Calu3 (cell line): ENCODE results near the gene FOXO3. TPM values are rescaled to one million over a fixed set of nuclear protein-coding genes. Genes with fewer than 3 reads are reported as not detected.

Experiments used
- BruUV-seq: library from RNA; stranded (reverse); fragments of 400-500 nt; replicated peaks from 2 replicates; lab custom pipeline; 2021; lab: Mats Ljungman, UMichigan
- CTCF ChIA-PET: fragments of 300-600 bp; sonication (Branson Sonifier 250); formaldehyde crosslinking; loops from one replicate; lab custom pipeline; 2022; ENCODE audit warnings: antibody characterized with exemption; lab: Charles Lee
- DNase-seq: peaks from one replicate; pipeline ENCODE4 v3.0.0; 2022
- H3K27ac Mint-ChIP-seq: one replicate; pipeline ENCODE4 v1.8.0; 2022; ENCODE audit warnings: mixed read lengths; ENCODE audit not compliant: unreplicated experiment
- H3K27me3 Mint-ChIP-seq: one replicate; pipeline ENCODE4 v1.8.0; 2022; ENCODE audit warnings: mixed read lengths; ENCODE audit not compliant: unreplicated experiment
- H3K36me3 Mint-ChIP-seq: one replicate; pipeline ENCODE4 v1.8.0; 2022; ENCODE audit warnings: mild to moderate bottlenecking, moderate library complexity, mixed read lengths; ENCODE audit not compliant: insufficient read depth, unreplicated experiment
- H3K4me1 Mint-ChIP-seq: one replicate; pipeline ENCODE4 v1.8.0; 2022; ENCODE audit warnings: mild to moderate bottlenecking, low read depth, mixed read lengths; ENCODE audit not compliant: unreplicated experiment
- H3K4me3 Mint-ChIP-seq: one replicate; pipeline ENCODE4 v1.8.0; 2022; ENCODE audit warnings: mild to moderate bottlenecking, low read depth, moderate library complexity, mixed read lengths; ENCODE audit not compliant: unreplicated experiment
- H3K9me3 Mint-ChIP-seq: one replicate; pipeline ENCODE4 v1.8.0; 2022; ENCODE audit warnings: low read depth, mixed read lengths; ENCODE audit not compliant: unreplicated experiment
- CTCF ChIP-seq: fragments of 200-600 bp; IDR thresholded peaks from one replicate; pipeline ENCODE4 v1.8.0; 2022; ENCODE audit warnings: antibody characterized with exemption; ENCODE audit not compliant: unreplicated experiment
- intact Hi-C: fragments of 100-400 bp; cut with micrococcal nuclease; formaldehyde crosslinking; loops from one replicate; pipeline ENCODE4 v1.10.0; 2022; ENCODE audit not compliant: unreplicated experiment
- total RNA-seq: library from RNA; stranded (reverse); gene quantifications from 2 replicates; pipeline ENCODE4 v1.2.3, GENCODE V29; 2022

FOXO3 gene
- total RNA-seq, 1 experiment from 2014 or later, result 45.5 TPM

DNA sequence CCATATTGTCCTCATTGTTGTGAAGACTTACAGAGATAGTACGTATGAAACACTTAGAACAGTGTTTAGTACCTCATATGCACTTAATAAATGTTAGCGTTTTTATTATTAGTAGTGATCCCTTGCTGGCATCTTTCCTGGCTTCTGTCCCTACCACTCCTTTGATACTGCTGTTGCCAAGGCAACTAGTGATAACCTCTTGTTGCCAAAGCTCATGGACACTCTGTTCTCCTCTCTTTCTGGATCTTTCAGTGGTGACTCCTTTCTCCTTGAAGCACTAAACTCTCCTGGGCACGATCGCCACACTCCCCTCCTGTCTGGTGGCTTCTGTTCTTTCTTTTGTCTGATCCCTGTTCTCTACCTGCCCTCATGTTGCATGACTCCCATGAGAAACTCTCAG, 83.5 kb downstream of the FOXO3 start:
- Mint-ChIP-seq H3K27ac (no peak overlapping the region), H3K4me3 (no peak overlapping the region), H3K4me1 (peaks cover 30% of the 10 kb centered on the region), H3K36me3 (no peaks in the 10 kb centered on the region), H3K9me3 (no peaks in the 10 kb centered on the region), H3K27me3 (no peaks in the 10 kb centered on the region)
- intact Hi-C loops, result no loop called here
- no peak for DNase-seq
- BruUV-seq, result no TSS peak
- no peak for TF ChIP-seq CTCF
- CTCF ChIA-PET, result no interaction called here

DNA sequence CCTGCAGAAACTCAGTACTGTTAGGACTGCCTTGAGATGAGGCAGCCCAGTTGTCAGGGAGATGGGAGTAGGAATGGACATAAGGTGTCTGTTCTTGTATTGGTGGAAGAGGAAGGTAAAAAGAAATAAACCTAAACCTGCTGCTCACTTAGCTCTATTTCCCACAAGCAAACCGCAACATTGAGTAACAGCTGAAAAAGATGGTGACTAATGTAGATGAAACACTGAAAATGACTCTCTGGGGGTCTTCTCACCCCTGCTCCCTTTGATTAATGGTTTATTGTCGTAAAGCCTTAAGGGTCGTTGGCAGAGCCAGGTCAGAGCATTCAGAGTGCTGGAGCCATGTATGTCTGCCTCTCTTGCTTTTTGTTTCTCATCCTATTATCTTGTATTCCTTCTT, 87.5 kb downstream of the FOXO3 start:
- no peak for TF ChIP-seq CTCF
- BruUV-seq, result no TSS peak
- intact Hi-C loops, result no loop called here
- no peak for DNase-seq
- Mint-ChIP-seq H3K27ac (no peak overlapping the region), H3K36me3 (peaks cover 4% of the 10 kb centered on the region), H3K4me1 (peaks cover 63% of the 10 kb centered on the region), H3K4me3 (no peak overlapping the region), H3K9me3 (no peaks in the 10 kb centered on the region), H3K27me3 (no peaks in the 10 kb centered on the region)
- CTCF ChIA-PET, result no interaction called here

DNA sequence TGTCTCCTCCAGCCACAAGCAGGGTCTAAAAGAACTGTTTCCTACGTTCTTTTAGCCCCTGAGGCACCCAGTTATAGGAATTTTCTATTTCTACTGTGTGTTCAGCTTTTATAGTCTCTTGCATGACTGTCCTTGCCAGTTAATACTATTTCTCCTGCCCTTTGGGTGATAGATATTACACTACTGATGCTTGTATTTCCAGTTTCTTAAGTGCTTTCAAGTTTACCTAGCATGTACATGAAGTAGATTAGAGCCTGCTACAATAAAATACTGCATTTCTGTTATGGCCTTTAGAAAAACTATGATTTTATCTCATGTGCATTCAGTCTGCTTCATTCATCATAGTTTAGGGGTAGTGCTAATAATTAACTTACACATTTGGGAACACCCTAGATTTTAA, 89.6 kb downstream of the FOXO3 start:
- TF ChIP-seq CTCF, result no peak
- Mint-ChIP-seq H3K36me3 (peaks cover 10% of the 10 kb centered on the region), H3K27me3 (no peaks in the 10 kb centered on the region), H3K4me1 (peaks cover 69% of the 10 kb centered on the region), H3K27ac (no peak overlapping the region), H3K4me3 (no peak overlapping the region), H3K9me3 (no peaks in the 10 kb centered on the region)
- CTCF ChIA-PET, result no interaction called here
- BruUV-seq, result no TSS peak
- no peak for DNase-seq
- intact Hi-C loops, result no loop called here

GRCh38 chr6:108650781-108651180, 90.1 kb downstream of the FOXO3 start:
- no peak for DNase-seq
- BruUV-seq, result no TSS peak
- peaks cover 65% of the 10 kb centered on the region for H3K4me1 Mint-ChIP-seq
- TF ChIP-seq CTCF, result no peak
- CTCF ChIA-PET, result no interaction called here
- no peak overlapping the region for H3K27ac Mint-ChIP-seq
- H3K27me3 Mint-ChIP-seq, result no peaks in the 10 kb centered on the region
- H3K9me3 Mint-ChIP-seq, result no peaks in the 10 kb centered on the region
- no peak overlapping the region for H3K4me3 Mint-ChIP-seq
- peaks cover 10% of the 10 kb centered on the region for H3K36me3 Mint-ChIP-seq
- intact Hi-C loops, result no loop called here
